Calu3 (cell line): ENCODE data around the gene PGR. TPM values are rescaled to one million over a fixed set of nuclear protein-coding genes. Genes with fewer than 3 reads are reported as not detected.

ENCODE experiments used
- BruUV-seq: library from RNA; stranded (reverse); fragments of 400-500 nt; replicated peaks from 2 replicates; lab custom pipeline; 2021; lab: Mats Ljungman, UMichigan
- CTCF ChIA-PET: fragments of 300-600 bp; sonication (Branson Sonifier 250); formaldehyde crosslinking; loops from one replicate; lab custom pipeline; 2022; ENCODE audit warnings: antibody characterized with exemption; lab: Charles Lee
- DNase-seq: peaks from one replicate; pipeline ENCODE4 v3.0.0; 2022
- H3K27ac Mint-ChIP-seq: one replicate; pipeline ENCODE4 v1.8.0; 2022; ENCODE audit warnings: mixed read lengths; ENCODE audit not compliant: unreplicated experiment
- H3K27me3 Mint-ChIP-seq: one replicate; pipeline ENCODE4 v1.8.0; 2022; ENCODE audit warnings: mixed read lengths; ENCODE audit not compliant: unreplicated experiment
- H3K36me3 Mint-ChIP-seq: one replicate; pipeline ENCODE4 v1.8.0; 2022; ENCODE audit warnings: mild to moderate bottlenecking, moderate library complexity, mixed read lengths; ENCODE audit not compliant: insufficient read depth, unreplicated experiment
- H3K4me1 Mint-ChIP-seq: one replicate; pipeline ENCODE4 v1.8.0; 2022; ENCODE audit warnings: mild to moderate bottlenecking, low read depth, mixed read lengths; ENCODE audit not compliant: unreplicated experiment
- H3K4me3 Mint-ChIP-seq: one replicate; pipeline ENCODE4 v1.8.0; 2022; ENCODE audit warnings: mild to moderate bottlenecking, low read depth, moderate library complexity, mixed read lengths; ENCODE audit not compliant: unreplicated experiment
- H3K9me3 Mint-ChIP-seq: one replicate; pipeline ENCODE4 v1.8.0; 2022; ENCODE audit warnings: low read depth, mixed read lengths; ENCODE audit not compliant: unreplicated experiment
- CTCF ChIP-seq: fragments of 200-600 bp; IDR thresholded peaks from one replicate; pipeline ENCODE4 v1.8.0; 2022; ENCODE audit warnings: antibody characterized with exemption; ENCODE audit not compliant: unreplicated experiment
- intact Hi-C: fragments of 100-400 bp; cut with micrococcal nuclease; formaldehyde crosslinking; loops from one replicate; pipeline ENCODE4 v1.10.0; 2022; ENCODE audit not compliant: unreplicated experiment
- total RNA-seq: library from RNA; stranded (reverse); gene quantifications from 2 replicates; pipeline ENCODE4 v1.2.3, GENCODE V29; 2022

The PGR gene
- total RNA-seq, 1 experiment from 2014 or later, result not detected

GRCh38 chr11:101096036-101096704, 33.4 kb downstream of the PGR start:
- intact Hi-C loops, result no loop called here
- Mint-ChIP-seq H3K27me3 (no peaks in the 10 kb centered on the region), H3K9me3 (no peaks in the 10 kb centered on the region), H3K4me1 (no peaks in the 10 kb centered on the region), H3K27ac (no peak overlapping the region), H3K4me3 (no peak overlapping the region), H3K36me3 (no peaks in the 10 kb centered on the region)
- DNase-seq, result no peak
- no peak for TF ChIP-seq CTCF
- CTCF ChIA-PET, result no interaction called here
- BruUV-seq, result no TSS peak

- BruUV-seq, result no TSS peak
- intact Hi-C loops, result no loop called here
- H3K4me3 Mint-ChIP-seq, result no peak overlapping the region
- CTCF ChIA-PET, result no interaction called here
- H3K36me3 Mint-ChIP-seq, result no peaks in the 10 kb centered on the region
- no peaks in the 10 kb centered on the region for H3K9me3 Mint-ChIP-seq
- H3K4me1 Mint-ChIP-seq, result no peaks in the 10 kb centered on the region
- no peak overlapping the region for H3K27ac Mint-ChIP-seq
- TF ChIP-seq CTCF, result no peak
- DNase-seq, result no peak
- H3K27me3 Mint-ChIP-seq, result no peaks in the 10 kb centered on the region
Measured at GRCh38 chr11:101091781-101092180, 37.8 kb downstream of the PGR start.

DNA sequence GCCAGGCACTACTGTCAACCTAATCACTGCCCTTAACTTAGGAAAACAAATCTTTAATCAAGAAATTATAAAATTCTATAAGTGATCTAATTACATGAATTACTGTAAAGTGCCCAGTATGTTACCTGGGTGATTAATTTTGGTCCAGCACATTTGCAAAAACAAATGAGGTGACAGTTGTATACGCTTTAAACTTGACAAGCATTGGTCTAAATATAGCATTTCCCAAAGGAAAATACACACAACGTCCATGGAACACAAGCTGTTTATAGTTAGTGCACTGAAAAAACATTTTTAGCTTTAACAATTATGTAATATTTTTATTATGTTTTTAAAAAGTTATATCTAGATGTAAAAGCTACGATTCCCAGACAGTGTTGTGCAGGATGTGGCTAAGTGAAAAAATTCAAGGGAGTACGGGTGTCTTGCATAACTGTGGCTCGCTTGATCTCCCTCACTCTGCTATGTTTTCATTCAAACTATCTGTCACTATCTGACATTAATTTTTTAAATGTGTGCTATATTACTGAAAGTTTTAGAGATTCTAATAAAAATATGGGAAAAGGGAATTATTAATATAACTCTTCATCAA, 38.8 kb downstream of the PGR start:
- Mint-ChIP-seq H3K9me3 (no peaks in the 10 kb centered on the region), H3K4me1 (no peaks in the 10 kb centered on the region), H3K36me3 (no peaks in the 10 kb centered on the region), H3K27me3 (no peaks in the 10 kb centered on the region), H3K27ac (no peak overlapping the region), H3K4me3 (no peak overlapping the region)
- BruUV-seq, result no TSS peak
- intact Hi-C loops, result no loop called here
- no peak for DNase-seq
- TF ChIP-seq CTCF, result no peak
- CTCF ChIA-PET, result no interaction called here

- Mint-ChIP-seq H3K27me3 (no peaks in the 10 kb centered on the region), H3K9me3 (peaks cover 2% of the 10 kb centered on the region), H3K36me3 (no peaks in the 10 kb centered on the region), H3K27ac (no peak overlapping the region), H3K4me3 (no peak overlapping the region), H3K4me1 (no peaks in the 10 kb centered on the region)
- BruUV-seq, result no TSS peak
- no peak for DNase-seq
- intact Hi-C loops, result no loop called here
- CTCF ChIA-PET, result no interaction called here
- no peak for TF ChIP-seq CTCF
Measured at GRCh38 chr11:101083335-101083734, 46.3 kb downstream of the PGR start.
